ENCODE results near the gene DLG2.
"Not testable (repeated sequence)": the region's sequence is repeated elsewhere in the genome, so short reads cannot be mapped to it uniquely, and the experiment has no call there.

DLG2 gene

DNA sequence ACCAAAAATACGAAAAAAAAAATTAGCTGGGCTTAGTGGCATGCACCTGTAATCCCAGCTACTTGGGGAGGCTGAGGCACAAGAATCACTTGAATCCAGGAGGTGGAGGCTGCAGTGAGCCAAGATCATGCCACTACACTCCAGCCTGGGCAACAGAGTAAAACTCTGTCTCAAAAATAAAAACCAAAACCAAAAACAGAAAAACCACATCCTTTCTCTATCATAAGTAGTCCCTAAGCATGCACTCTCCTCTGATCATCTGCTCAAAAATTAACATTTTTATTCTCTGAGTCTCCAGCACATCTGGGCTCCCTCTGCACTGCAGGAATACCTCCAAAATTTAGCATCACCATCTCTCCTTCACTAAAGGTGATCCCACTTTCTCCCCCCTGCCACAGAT, 516.9 kb downstream of the DLG2 start:
- DNase-seq (ENCODE audit: low read depth) = not testable (repeated sequence)

DNA sequence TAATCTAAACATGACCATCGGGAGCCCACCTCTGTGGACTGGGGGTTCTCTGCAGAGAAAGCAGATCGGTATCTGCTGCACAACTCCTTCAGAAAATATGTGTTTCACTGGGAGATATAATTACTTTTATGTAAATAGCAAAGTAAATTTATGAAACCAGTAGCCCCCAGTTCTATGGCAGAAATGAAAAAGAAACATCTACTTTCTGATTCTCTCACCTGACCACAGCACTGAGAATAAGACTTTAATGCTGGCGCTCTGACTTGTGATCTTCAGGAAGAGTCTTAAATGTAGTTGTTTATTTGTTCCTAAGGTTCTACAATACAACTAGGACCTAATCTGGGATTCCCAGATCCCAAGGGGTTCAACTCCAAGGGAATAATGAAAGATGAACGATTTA, 518.0 kb downstream of the DLG2 start:
- DNase-seq (ENCODE audit: low read depth) = no peak

DNA sequence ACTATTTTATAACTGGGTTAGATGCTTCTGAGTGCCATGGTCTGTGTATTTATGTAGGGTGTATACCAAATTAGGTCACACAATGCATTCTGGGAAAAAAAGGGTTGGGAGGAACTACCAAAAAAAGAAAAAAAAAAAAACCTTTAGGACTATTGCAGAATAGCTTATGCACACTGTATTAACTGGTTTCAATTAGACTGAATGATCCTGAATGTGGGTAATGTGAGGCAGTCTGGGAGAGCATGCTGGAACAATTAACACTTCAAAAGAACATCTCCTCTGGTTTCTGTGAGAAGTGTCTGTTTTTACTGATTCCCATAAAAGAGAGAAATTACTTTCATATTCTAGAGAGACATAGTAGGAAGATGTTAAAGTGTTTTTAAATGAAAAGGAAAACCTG, 521.3 kb downstream of the DLG2 start:
- DNase-seq (ENCODE audit: low read depth) = no peak

DNA sequence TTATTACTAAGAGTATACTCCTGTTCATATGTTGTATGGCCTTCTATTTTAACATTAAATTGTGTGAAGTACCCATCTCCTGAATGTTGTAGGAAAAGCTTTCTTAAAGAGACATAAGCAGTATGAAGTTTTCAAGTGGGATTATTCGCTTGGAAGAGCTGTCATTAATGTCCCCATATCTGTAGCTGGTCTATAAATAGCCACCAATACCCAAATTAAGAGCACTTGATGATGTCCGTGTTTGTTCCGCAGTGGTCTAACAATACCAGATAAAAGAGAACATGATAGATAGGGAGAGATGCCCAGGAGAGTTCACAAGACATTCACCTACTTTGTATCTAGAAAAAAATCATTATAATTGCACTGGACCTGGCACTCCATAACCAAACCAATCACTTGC, 527.6 kb downstream of the DLG2 start:
- no peak for DNase-seq (ENCODE audit: low read depth)

DNA sequence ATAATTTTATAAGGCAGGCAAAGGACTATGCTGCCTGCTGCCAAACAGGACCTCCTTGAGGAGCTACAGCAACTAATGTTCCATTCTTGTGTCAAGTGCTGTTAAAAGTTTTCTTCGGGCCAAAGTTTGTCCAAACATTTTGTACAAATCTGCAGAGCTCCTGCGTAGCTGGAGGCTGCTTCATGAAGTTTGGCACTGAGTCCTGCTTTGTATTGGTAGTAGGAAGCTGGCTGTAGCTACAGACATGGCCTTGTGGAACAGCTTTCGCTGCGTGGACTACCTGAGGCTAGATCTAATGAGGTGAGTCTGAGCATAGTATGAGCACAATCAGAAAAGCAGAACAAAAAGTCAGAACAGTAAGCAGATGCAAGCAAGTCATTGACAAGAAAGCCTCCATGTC, 528.1 kb downstream of the DLG2 start:
- DNase-seq (ENCODE audit: low read depth) = no peak

DNA sequence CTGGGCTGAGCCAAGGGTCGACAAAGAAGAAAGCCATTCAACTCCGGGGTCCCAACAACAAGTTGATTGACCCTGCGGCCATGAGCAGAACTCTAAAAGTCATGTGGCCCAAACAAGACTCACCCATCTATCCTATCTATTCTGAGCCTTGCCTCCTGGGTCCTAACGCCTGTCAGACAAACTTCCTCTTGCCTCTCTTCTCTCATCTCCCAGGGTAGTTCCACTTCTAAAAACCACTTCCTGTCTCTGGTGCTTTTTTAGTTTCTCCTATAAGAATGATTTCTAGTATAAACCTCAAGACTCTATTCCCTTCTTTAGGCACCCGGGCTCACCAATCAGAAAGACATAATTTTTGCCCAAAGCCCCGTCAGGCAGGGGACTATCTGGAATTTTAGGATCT, 530.2 kb downstream of the DLG2 start:
- DNase-seq (ENCODE audit: low read depth) = no peak

DNA sequence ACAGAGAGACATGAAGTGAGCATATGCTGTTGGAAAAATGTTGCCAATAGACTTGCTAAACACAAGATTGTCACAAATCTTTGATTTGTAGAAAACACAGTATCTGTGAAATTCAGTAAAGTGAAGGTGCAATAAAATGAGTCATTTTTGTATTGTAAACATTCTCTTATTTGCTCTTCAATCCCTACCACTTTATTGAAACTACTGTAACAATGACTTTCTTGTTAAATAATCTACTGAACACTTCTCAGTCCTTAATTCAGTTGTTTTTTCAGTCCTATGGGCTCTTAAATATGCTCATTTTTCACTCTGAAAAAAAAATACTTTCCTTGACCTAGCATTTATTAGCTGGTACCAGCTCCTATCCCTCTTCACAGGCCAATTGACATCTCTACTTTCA, 531.9 kb downstream of the DLG2 start:
- DNase-seq (ENCODE audit: low read depth) = no peak

DNA sequence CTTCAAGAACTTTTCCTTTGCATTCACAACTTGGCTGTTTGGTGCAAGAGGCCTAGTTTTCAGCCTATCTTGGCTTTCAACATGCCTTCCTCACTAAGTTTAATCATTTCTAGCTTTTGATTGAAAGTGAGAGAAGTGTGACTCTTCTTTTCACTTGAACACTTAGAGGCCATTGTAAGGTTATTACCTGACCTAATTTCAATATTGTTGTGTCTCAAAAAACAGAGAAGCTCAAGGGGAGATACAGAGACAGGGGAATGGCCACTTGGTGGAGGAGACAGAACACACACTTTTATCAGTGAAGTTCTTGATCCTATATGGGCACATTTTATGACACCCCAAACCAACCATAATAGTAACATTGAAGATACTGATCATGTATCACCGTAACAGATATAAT, 532.3 kb downstream of the DLG2 start:
- no peak for DNase-seq (ENCODE audit: low read depth)

DNA sequence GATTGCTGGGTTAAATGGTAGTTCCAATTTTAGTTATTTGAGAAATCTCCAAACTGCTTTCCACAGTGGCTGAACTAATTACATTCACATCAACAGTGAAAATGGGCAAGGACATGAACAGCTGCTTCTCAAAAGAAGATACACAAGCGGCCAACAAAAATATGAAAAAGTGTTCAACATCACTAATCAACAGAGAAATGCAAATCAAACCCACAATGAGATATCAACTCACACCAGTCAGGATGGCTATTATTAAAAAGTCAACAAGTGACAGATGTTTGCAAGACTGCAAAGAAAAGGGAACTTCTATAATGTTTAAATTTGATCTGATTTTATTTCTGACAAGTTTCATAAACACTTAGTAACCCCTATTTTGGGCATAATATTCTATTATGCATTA, 537.5 kb downstream of the DLG2 start:
- DNase-seq (ENCODE audit: low read depth) = no peak

DNA sequence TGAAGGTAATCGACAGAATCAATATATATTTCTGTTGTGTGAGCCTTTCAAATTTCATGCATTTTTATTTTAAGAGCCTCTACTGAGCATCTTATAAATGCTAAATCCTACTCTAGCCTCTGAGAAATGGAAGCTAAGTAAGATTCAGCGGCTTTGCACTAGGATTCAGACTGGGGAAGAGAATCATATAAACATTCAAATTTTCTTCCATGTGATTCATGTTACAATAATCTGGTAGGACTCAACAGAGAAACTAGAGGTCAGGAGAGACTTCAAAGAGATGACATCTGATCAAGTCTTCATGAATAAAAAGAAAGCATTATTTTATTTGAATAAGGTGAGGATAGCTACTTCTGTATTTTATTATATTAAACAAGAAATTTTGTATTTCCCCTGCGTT, 538.9 kb downstream of the DLG2 start:
- no peak for DNase-seq (ENCODE audit: low read depth)

DNA sequence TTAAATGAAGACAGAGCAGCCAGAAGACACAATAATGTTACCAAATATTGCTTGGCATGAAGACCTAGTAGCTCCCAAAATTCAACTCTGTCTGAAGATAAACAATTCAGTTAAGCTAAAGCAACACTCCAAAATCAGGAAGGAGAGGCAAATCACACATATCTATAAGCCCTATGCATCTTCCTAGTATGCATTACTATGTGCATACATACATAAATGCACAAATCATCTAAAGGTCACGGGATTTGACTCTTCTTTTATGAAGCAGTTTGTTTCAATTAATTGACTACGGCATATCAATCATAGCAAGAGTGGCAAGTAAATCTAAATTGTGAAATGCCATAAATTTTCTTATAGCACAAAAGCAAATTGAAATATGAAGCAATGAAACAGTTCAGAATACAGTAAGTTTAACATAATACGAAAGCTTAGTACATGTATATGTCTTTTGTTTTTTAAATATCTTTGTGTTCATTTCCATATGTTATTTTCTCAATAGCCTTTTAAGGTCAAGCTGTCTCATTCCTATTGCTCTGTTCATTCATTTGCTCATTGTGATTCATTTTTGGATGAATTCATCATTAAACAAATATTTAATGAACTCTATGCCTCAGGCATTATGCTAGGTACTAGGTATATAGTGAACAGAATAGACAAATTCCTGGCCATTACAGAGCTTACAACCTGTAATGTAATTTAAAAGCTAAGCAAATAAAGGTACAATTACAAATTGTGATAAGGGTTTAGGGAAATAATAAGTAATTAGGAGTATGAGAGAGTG, 540.5 kb downstream of the DLG2 start:
- DNase-seq (ENCODE audit: low read depth) = no peak

DNA sequence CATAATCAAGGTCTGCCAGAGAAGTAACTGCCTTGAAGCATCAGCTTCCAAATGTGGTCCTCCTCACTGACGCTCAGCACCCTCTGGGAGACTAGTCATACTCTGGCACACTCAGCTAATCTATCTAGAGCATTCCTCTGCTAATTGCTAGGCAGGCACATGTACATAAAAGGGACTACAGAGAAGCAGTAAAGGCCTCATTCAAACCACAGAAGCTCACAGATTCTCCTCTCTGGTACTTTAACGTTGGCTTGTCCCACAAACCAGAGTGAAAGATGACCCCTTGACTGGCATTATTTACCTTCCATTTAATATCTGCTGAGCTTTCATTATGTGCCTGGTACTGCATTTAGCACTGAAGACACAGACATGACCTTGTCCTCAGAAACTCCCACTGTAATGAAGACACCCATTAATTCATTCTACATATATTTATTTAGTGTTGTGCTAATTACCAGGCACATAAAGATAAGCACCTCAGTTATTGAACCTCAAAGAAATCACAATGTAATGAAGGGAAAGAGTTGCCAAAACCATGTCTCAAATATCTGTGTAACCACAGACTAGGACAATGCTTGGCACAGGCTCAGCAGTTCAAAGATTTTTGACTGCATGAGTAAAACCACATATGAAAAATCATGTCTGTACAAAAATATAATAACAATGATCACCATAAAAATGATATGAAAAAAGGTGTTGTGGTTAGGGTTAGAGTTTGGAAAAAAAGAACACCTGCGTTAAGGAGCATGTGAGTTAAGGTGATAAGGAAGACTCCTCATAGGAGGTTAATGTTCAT, 550.4 kb downstream of the DLG2 start:
- no peak for DNase-seq (ENCODE audit: low read depth)

DNA sequence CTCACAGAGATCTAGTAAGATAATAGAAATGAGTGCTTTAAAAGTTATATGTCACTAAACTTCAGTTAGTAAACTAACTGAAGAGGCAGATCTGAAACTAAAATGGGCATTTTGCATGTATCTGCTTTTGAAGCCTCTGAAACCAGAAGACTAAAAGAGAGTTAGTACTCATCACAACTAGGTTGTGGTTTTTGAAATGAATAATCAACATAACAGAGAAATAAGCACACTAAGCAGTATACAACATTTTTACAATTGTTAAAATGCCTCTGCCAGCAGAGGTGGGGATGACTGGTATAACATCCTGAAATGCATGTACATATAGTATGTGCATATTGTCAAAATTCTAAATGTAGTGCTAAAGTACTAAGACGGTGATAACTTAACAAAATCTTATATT, 564.5 kb downstream of the DLG2 start:
- no peak for DNase-seq (ENCODE audit: low read depth)

DNA sequence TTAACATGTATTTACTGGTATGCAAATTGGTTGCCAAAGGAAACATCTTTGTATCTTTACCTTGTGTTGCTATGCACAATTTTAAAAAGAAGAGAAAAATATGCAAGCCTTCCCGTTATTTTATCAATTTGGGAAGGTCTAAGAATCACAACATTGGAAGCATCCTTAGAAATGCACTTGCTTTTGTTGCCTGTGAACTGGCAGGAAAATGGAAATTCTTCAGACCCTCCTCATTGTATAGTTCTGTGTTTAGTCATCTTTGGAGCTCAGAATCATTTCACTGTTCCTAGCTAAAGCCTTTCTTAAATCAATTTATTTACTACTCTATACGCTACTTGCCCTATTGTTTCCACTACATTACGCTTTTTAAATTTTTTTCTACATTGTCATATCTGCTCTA, 574.5 kb downstream of the DLG2 start:
- DNase-seq (ENCODE audit: low read depth) = no peak

DNA sequence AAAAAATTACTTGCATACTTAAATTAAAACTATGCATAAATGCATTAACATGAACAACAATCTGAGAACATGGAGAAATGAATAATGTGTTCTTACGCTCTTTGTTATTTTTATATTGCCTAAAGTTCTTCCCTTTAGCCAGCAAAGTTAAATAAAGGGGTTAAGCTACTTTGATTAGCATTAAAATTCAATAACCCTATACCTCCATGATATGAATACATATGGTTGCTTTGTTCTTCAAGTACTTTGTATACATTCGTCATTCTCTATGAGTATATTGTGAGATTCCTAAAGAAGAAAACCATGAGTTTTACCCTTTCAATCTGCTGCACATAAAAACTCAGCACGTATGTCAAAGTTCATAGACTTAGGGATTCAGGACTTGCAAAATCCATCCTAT, 578.3 kb downstream of the DLG2 start:
- DNase-seq (ENCODE audit: low read depth) = no peak

DNA sequence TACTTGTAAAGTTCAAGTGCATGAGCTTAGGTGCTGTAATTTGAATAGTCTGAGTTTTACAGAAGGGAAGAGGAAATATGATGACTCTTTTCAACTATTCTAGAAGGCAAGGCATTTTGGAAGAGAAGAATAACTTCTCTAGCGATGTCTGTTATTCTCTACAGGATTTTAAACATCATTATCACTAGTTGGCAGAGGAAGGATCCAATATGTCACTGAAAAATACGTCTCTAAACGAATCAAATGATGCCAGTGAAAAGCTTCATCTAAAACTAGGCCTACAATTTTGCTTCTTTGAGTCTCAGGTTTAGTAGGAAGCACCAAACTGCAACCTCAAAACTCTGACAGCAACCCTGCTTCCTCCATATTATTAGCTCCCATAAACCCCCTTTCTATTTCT, 581.4 kb downstream of the DLG2 start:
- DNase-seq (ENCODE audit: low read depth) = no peak

DNA sequence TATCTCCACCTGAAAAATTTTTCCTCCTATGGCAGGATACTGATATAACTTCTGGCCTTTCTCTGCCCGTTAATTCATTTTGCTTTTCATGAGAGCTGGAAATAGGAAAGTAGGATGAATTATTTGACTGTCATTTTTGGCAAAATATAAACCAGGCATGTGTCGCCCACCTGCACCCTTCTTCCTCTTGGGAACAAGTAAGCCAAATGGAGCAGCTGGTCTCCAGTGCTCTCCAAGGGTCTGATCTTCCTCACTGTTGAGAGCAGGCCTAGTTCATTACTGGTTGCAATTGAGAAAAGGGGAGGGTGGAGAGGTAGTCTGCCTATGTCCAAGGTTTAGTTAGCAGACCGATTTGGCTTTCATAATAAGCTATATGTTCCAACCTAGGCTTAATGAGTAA, 582.2 kb downstream of the DLG2 start:
- DNase-seq (ENCODE audit: low read depth) = no peak

DNA sequence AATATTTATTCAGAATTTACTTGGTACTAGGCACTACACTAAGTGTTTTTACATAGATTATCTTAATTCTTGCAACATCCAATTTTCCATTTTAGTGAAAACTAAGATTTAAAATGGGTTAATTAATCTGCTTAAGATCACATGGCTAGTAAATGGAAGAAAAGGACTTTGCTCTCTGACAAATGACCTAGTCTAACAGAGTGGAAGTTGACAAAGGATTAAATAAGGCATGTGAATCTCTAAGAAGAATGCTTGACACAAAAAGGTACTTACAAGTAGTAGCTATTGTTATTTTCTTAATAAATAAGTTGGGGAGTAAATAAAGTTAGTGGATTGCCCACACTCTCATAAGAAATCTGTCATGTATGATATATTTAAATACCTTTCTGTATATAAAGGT, 584.8 kb downstream of the DLG2 start:
- DNase-seq (ENCODE audit: low read depth) = no peak

DNA sequence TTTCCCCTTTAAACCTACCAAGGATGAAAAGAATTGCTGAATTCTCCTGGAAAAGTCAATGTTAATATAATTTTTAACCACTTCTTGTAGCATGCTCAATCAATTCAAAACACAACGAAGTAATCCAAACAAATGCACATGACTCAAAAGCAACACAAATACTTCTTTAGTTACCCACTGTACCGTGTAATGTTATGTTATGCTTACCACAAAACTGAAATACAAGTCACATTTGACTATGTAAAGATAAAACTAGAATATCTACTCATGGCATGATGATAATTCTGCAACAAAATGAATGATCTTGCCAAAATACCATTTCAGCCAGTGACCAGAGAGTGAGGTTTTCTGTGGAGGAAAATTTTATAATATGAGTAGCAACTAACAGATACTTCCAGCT, 587.0 kb downstream of the DLG2 start:
- DNase-seq (ENCODE audit: low read depth) = no peak

DNA sequence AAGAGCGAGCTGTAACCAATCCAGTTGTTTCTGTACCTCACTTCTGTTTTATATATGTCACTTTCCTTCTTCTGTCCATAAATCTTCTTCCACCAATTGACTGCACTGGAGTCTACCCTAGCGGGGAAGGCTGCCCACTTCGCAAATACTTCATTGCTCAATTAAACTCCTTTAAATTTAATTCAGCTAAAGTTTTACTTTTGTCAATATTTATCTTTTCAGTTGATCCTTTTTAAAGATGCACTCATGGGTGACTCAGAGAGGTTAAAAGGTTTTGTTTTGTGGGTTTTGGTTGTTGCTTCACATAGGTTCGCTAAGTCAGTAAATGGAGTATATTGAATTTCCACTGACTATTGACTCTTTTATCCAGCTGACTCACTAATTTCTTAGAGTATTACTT, 597.2 kb downstream of the DLG2 start:
- DNase-seq (ENCODE audit: low read depth) = no peak

DNA sequence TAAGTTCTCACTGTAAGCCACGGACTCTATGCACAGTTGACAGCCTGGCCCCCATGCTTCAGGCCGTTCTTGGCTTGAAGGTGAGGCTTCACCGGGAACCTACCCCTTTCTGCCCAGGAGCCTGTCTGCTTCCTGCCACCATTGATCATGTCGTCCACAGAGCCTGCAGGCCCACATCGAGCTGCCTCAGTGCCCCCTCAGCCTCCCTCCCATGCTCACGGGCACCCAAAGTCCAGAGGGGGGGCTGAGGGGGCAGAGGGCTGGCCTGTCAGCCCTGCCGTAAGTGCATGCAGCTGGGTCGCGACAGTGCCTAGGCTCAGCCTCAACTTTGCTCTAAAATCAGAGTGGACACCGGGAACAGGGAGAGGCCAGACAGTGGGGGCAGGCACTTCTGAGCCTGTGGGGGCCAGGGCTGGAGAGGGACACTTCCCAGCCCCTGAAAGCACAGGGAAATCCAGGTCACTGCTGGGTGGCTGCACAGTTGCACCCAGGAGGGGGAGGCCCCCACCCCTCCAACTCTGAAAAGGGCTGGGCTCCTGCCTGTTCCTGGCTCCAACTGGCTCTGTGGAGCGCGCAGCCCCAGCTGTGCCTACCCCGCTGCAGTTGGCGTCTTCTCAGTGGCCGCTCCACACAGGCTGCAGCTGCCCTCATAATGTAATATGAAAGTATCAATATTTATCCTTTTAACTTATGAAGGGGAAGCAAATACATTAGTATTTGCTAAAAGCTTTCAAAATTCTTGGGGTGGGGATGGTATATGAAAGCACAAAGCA, 598.6 kb downstream of the DLG2 start:
- DNase-seq (ENCODE audit: low read depth) = no peak

DNA sequence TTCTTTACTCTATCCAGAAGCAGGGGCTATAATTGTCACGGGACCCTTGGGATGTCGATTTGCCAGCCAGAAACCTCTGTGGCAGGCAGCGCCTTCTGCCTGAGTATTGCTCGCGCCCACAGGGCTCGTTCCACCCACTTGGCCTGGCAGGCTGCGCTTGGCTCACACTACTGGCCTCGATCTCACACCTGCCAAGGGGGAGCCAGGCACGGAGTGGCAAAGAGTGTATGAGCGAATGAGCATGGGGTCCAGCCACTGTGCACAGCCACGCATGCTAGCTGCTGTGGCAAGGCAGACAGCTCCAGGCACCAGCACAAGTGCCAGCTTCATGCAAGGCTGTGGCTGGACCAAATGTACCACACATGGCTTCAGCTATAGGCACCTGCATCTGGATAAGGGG, 599.8 kb downstream of the DLG2 start:
- DNase-seq (ENCODE audit: low read depth) = no peak

DNA sequence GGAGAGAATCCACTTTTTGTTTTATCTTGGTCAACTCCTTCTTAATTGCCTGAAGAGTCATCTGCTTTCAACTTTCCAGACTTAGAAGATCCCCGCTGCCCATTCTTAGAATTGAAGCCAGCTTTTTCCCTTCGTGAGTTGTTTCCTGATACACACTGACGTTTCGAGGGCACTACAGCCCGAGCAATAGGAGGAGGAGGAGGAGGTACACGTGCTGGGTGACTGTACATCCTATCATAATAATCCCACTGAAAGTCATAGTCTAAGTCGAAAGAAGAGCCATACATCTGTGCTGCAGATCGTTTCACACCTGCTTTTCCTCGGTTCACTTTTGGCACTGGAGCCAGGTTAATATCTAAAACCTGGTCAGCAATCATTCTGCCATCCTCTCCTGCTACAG, 606.1 kb downstream of the DLG2 start:
- DNase-seq (ENCODE audit: low read depth) = no peak
